Measurements from ENCODE around the gene LRRFIP1. TPM values are rescaled to one million over a fixed set of nuclear protein-coding genes. Genes with fewer than 3 reads are reported as not detected.

LRRFIP1 gene
- total RNA-seq, 1 donor from 2014 or later: 76.3 TPM

GRCh38 chr2:237616734-237617586, 10.4 kb upstream of the LRRFIP1 start:
- DNase-seq (ENCODE audit: low spot score): peak; percentile 60

GRCh38 chr2:237617587-237617982, 9.8 kb upstream of the LRRFIP1 start:
- no peak for DNase-seq (ENCODE audit: low spot score)

GRCh38 chr2:237618449-237618848, 8.9 kb upstream of the LRRFIP1 start:
- DNase-seq (ENCODE audit: low spot score): no peak

DNA sequence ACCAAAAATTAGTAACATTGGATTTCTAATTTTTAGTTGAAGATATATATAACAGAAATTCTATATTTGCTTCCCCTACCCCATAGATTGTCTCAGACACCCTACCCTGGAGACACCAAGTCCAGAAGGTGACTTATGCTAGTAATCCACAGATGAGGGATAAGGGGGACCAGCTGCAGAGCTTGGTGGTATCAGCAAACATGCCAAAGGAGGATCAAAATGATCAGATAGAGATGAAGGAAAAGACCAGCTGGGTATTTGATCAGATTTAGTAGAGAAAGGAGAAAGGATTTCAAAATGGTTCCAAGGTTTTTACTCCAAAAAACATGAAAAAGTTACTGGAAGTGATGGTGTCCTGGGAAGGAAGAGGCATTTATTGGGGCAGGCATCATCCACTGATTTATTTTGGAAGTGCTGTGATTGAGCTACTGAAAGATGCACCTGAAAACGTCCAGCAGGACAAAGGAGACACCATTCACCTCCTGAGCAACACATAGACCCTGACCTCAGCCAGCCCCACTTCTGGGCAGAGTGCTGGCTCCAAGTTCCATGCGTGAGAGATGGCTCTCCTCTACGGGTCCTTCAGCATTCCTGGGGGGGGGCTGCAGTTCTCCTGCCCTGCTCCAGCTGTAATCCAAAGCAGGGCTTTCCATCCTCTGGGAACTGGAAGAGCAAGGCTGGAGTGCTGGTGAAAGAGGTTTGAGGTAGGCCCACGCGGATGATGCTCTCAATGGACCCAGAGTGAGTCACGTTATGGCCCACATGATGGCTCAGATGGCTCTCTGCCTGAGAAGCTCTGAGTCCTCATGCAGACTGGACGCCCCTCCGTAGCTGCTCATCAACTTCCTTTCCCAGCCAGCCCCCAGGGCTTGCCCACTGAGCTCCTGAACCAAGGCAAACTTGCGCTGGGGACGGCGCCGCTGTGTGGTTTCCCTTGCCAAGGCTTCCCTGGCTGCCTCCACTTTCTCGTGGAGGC, 3.7 kb upstream of the LRRFIP1 start:
- DNase-seq (ENCODE audit: low spot score): no peak

DNA sequence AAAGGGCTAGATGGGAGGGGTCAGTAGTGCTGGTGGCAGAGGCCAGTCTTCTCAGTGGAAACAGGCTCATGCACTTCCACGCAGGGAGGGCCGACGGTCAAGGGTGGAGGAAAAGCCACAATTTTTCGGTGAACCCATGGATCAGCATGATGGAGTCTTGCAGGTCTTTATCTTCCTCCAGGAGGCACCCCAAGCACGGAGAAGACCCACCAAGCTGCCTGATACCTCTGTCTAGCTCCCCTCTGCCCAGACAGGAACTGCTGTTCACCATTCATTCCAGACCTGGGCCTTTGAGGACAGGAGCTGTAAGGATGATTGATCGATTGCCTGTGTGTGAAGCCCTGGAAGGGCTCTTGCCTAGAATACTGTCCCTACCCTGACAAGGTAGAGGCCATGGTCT, 2.8 kb upstream of the LRRFIP1 start:
- no peak for DNase-seq (ENCODE audit: low spot score)

GRCh38 chr2:237625216-237625705, 2.1 kb upstream of the LRRFIP1 start:
- DNase-seq (ENCODE audit: low spot score): no peak

GRCh38 chr2:237625777-237626176, 1.6 kb upstream of the LRRFIP1 start:
- no peak for DNase-seq (ENCODE audit: low spot score)

DNA sequence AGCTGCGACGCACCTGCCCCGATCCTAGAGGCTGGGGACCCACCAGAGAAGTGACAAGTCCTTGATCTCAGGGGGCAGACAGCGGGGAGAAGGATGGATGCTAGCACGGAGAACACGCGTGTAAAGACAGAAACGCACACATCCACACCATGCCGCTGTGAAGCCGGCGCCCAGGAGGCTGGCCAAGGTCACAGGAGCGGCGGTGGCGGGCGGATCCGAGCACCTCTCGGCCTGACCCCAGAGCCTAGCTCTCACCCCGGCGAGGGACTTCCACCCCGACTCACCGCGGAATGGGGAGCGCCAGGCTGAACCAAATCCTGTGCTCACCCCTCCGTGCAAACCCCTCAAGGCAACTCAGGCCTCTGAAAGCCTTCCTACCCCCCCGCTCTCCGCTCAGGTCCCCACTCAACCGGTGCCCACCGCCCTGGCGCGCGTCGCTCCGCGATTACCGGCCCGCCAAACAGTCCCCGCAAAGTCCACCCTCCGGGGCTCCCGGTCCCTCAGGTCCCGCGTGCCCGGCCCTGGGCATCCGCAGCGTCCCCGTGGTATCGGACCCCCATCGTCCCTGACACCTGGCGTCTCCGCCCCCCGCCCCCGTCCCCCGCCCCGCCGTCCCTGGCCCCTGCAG, 460 bp upstream of the LRRFIP1 start:
- no peak for DNase-seq (ENCODE audit: low spot score)

DNA sequence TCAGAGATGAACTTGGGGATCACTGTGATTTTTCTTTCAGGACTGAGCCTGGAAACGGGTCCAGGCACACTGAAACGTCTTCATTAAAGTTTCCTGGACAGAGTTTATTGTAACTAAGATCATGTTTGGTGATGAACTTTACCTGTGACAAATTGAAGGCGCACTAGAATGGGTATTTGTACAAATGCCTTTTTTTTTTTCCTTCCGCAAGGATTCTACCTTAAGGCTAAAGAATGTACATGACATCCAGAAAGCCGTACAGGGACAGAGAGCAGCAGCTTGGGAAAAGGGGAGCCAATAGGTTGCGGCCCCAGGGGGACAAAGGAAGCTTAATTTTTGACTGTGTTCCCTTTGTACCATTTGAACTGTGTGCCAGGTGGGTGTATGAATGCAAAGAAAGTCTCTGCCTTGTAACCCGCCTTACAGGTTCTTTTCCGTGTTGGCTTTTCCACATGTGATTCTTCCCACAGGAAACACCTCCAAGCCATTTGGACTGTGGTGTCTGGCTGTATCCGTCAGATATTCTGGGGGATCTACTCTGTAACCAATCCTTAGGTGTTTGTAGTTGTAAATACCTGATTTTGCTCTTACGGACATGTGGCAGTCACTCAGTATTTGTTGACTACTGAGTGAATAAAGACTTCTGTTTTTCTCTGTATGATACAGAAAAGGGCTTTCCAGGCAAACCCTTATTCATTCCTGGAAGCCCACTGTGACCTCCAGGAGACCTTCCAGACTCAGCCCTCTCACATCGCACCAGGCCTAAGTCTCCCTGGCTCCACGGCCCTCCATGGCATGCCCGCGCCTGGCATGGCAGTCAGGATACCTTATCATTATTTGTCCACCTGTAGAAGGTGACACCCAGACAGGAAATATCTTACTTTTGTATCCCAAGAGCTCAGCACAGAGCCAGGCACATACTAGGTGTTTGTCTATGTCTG, 1.1 kb downstream of the LRRFIP1 start:
- no peak for DNase-seq (ENCODE audit: low spot score)

DNA sequence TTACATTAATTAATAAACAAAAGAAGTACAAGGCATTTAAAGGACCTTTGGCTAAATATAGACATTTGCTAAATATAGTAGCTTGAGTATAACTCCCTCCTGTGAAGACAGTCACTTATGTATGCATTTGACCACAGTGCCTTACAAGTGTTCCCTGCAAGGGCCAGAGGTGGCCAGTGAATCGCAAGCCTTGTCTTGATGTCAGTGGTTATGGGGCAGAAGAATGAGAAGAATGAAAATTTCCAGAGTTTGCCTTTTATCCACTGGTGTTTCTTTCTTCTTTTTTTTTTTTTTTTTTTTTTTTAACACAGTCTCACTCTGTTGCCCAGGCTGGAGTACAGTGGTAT, 1.8 kb downstream of the LRRFIP1 start:
- no peak for DNase-seq (ENCODE audit: low spot score)

DNA sequence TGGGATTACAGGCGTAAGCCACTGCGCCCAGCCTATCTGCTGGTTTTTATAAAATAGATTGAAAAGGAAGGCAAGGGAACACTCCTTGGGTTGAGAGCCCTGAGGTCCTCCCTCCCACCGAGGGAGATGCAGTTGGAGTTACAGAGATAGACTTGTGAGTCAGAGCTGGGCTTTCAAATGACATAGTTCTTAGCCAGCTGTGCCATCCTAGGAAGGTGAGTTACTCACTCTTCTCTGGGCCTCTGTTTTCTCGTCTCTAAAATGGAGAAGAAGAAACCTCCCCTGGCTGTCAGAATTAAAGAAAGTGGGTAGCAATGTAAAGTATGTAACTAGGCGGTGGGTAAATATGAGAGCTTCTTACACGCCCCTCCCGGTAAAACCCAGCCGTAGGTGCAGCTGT, 2.4 kb downstream of the LRRFIP1 start:
- no peak for DNase-seq (ENCODE audit: low spot score)

DNA sequence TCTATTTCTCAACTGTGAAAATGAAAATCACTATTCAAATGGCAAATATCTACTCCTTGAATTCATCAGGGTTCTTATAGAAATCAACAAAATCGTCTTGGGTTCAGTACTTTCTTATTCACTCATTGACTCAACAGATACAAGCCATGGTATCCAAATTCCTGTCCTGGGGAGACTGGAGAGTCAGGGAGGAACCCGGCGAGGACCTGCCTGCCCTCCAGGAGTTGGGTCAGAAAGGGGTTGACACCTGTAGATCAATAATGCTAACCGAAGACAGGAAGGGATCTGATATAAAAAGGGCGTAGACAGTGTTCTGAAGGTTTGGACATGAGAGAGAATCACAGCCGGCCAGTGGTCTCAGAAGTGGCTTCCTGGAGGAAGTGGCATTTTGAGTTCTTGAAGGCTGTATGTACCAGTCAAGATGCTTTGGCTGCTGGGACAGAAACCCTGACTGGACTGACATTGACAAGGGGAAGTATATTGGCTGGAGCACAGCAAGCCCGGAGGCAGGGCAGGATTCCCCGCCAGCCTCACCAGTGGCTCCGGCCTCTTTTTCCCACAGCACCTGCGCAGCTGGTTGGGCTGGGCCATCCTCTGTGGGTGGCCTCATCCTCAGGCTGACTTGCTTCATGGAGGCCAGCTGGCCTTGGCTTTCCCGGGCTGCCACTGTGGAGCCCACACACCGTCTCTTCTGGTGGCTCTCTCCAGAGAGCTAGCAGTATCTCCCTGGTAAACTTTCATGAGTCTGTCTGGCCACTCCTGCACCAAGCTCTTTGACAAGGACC, 3.0 kb downstream of the LRRFIP1 start:
- DNase-seq (ENCODE audit: low spot score): no peak

- DNase-seq (ENCODE audit: low spot score): no peak
Measured at GRCh38 chr2:237631007-237631785, 3.8 kb downstream of the LRRFIP1 start.

GRCh38 chr2:237631801-237632585, 4.6 kb downstream of the LRRFIP1 start:
- no peak for DNase-seq (ENCODE audit: low spot score)

GRCh38 chr2:237633061-237633561, 5.7 kb downstream of the LRRFIP1 start:
- DNase-seq (ENCODE audit: low spot score): no peak

GRCh38 chr2:237636578-237636977, 9.2 kb downstream of the LRRFIP1 start:
- no peak for DNase-seq (ENCODE audit: low spot score)

GRCh38 chr2:237637429-237638135, 10.2 kb downstream of the LRRFIP1 start:
- DNase-seq (ENCODE audit: low spot score): no peak

DNA sequence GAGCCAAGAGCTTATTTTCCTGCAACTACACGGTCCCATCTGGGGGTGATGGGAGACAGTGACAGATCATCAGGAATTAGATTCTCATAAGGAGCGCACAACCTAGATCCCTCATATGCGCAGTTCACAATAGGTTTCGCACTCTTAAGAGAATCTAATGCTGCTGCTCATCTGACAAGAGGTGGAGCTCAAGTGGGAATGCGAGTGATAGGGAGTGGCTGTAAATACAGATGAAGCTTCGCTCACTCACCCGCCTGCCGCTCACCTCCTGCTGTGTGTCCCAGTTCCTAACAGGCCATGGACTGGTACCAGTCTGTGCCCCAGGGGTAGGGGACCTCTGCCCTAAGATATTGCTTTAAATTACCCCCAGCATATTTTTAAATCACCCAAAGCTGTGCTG, 10.8 kb downstream of the LRRFIP1 start:
- no peak for DNase-seq (ENCODE audit: low spot score)

Measured in umbilical cord (tissue), 2 donors.